Measurements from ENCODE around the gene MRPL45. TPM values are rescaled to one million over a fixed set of nuclear protein-coding genes. Genes with fewer than 3 reads are reported as not detected.

Gene MRPL45
- total and polyA plus RNA-seq, 2 donors (not counting 1 experiment from before 2014, with no cell fraction given): 13.1 to 17.6 TPM

DNA sequence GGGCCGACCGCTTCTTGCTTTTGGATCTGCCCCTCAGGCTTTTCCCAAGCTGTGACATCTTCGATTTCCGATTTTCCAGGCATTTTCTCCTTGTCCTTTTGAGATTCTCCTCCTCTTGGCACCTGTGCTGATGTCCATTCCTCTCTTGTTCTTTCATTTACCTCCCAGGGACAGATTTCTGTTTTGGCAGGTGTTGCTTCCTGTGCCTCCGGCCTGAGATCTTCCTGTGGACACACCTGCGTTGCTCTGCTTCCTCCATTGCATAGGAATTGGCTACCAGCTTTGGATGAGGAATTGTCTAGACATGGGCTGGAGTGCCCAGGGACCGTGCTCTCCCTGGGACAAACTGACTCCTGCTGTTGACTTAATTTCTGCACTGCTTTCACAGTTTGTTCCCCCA, 31.7 kb downstream of the MRPL45 start:
- Histone ChIP-seq H3K4me3 (ENCODE audit: control extremely low read depth in 1 of 5, extremely low read depth in 1 of 5, insufficient read depth in 1 of 5, low read depth in 2 of 5, low read length in 4 of 5) (no peak overlapping the region), H3K27ac (ENCODE audit: low read length in 2 of 2) (no peak overlapping the region), H3K36me3 (replicated peaks in 1 of 2; ENCODE audit: control extremely low read depth in 1 of 2, control insufficient read depth in 1 of 2, extremely low read depth in 1 of 2, insufficient read depth in 2 of 2, low read length in 1 of 2) (no peaks in the 10 kb centered on the region), H3K9me3 (ENCODE audit: control extremely low read depth in 1 of 3, control insufficient read depth in 2 of 3, insufficient read depth in 1 of 3, low read length in 2 of 3) (no peaks in the 10 kb centered on the region), H3K4me1 (ENCODE audit: control insufficient read depth in 2 of 2, insufficient read depth in 2 of 2, low read length in 2 of 2) (peaks cover 5 to 10% of the 10 kb centered on the region in 2 donors), H3K27me3 (replicated peaks in 1 of 4; ENCODE audit: control extremely low read depth in 1 of 4, control insufficient read depth in 3 of 4, insufficient read depth in 4 of 4, low read length in 3 of 4) (peaks cover 0 to 8% (median 3%) of the 10 kb centered on the region in 4 experiments), H3K79me2 (ENCODE audit: control insufficient read depth, insufficient read depth, low read length) (no peaks in the 10 kb centered on the region), H3K4me2 (replicated peaks; ENCODE audit: low read depth, low read length, poor library complexity, severe bottlenecking) (no peak overlapping the region), H2AFZ (ENCODE audit: insufficient read depth, low read depth, low read length, poor library complexity, severe bottlenecking) (no peak overlapping the region), H4K20me1 (ENCODE audit: control insufficient read depth, insufficient read depth, low read length, poor library complexity, severe bottlenecking) (no peaks in the 10 kb centered on the region), H3K9ac (ENCODE audit: low read length) (no peak overlapping the region)
- DNase-seq (no peak), ATAC-seq (ENCODE audit: low read depth) (no peak)
- 74% methylated on average over 7 of the region's 7 CpGs for WGBS (ENCODE audit: insufficient coverage)
- Mint-ChIP-seq H3K27ac (no peak overlapping the region), H3K4me3 (no peak overlapping the region), H3K4me1 (peaks cover 18% of the 10 kb centered on the region), H3K27me3 (peaks cover 20% of the 10 kb centered on the region), H3K9me3 (ENCODE audit: insufficient read depth) (no peaks in the 10 kb centered on the region)
- TF ChIP-seq, protein P1, sequence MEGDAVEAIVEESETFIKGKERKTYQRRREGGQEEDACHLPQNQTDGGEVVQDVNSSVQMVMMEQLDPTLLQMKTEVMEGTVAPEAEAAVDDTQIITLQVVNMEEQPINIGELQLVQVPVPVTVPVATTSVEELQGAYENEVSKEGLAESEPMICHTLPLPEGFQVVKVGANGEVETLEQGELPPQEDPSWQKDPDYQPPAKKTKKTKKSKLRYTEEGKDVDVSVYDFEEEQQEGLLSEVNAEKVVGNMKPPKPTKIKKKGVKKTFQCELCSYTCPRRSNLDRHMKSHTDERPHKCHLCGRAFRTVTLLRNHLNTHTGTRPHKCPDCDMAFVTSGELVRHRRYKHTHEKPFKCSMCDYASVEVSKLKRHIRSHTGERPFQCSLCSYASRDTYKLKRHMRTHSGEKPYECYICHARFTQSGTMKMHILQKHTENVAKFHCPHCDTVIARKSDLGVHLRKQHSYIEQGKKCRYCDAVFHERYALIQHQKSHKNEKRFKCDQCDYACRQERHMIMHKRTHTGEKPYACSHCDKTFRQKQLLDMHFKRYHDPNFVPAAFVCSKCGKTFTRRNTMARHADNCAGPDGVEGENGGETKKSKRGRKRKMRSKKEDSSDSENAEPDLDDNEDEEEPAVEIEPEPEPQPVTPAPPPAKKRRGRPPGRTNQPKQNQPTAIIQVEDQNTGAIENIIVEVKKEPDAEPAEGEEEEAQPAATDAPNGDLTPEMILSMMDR (IDR thresholded peaks at IDR 0.05): no peak
- no peak for TF ChIP-seq EZH2 (IDR thresholded peaks at IDR 0.05; ENCODE audit: borderline replicate concordance, insufficient read depth, low read depth, low read length, poor library complexity, severe bottlenecking)
- POLR2A ChIA-PET: no interaction called here
- intact Hi-C loops (cut with micrococcal nuclease): no loop called here
- CTCF ChIA-PET: interaction anchor here (1.2 kb wide), 2 partner anchors 12 to 20 kb away, joined by 3 to 4 read pairs; no protein-coding TSS in a partner anchor

DNA sequence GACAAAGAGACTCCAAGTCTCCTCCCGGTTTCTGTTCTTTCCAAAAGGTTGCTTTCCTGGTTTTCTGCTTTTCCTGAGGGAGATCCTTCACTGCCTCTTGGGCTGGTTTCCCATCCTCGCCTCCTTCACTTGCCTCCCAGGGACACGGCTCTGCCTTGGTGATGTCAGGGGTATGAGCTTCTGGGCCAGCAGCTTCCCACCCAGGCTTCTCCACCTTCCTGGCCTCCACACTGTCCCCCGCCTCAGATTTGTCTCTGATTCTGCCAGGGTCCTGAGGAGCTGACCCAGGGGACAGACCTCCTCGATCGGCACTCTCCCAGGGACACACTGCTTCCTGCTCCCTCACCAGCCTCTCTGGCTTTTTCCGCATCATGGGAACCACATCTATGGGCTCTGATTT, 32.3 kb downstream of the MRPL45 start:
- H3K27ac Mint-ChIP-seq: no peak overlapping the region
- WGBS (ENCODE audit: insufficient coverage): 92% methylated on average over 5 of the region's 7 CpGs
- H3K4me2 ChIP-seq (replicated peaks; ENCODE audit: low read depth, low read length, poor library complexity, severe bottlenecking): no peak overlapping the region
- H3K4me3 Mint-ChIP-seq: no peak overlapping the region
- no peak for TF ChIP-seq EZH2 (IDR thresholded peaks at IDR 0.05; ENCODE audit: borderline replicate concordance, insufficient read depth, low read depth, low read length, poor library complexity, severe bottlenecking)
- TF ChIP-seq, protein P1 (IDR thresholded peaks at IDR 0.05): no peak
- H3K9ac ChIP-seq (ENCODE audit: low read length): no peak overlapping the region
- H3K9me3 ChIP-seq (ENCODE audit: control extremely low read depth in 1 of 3, control insufficient read depth in 2 of 3, insufficient read depth in 1 of 3, low read length in 2 of 3): no peaks in the 10 kb centered on the region
- ChIA-PET POLR2A (no interaction called here), CTCF (interaction anchor here (1.2 kb wide), 1 partner anchor 20 kb away, joined by 3 read pairs; no protein-coding TSS in a partner anchor)
- H3K4me1 ChIP-seq (ENCODE audit: control insufficient read depth in 2 of 2, insufficient read depth in 2 of 2, low read length in 2 of 2): peaks cover 5 to 10% of the 10 kb centered on the region in 2 donors
- no peaks in the 10 kb centered on the region for H3K79me2 ChIP-seq (ENCODE audit: control insufficient read depth, insufficient read depth, low read length)
- H3K4me1 Mint-ChIP-seq: peaks cover 18% of the 10 kb centered on the region
- ATAC-seq (ENCODE audit: low read depth) (no peak), DNase-seq (no peak)
- no peaks in the 10 kb centered on the region for H3K9me3 Mint-ChIP-seq (ENCODE audit: insufficient read depth)
- no peak overlapping the region for H3K27ac ChIP-seq (ENCODE audit: low read length in 2 of 2)
- peaks cover 0 to 8% (median 3%) of the 10 kb centered on the region in 4 experiments for H3K27me3 ChIP-seq (replicated peaks in 1 of 4; ENCODE audit: control extremely low read depth in 1 of 4, control insufficient read depth in 3 of 4, insufficient read depth in 4 of 4, low read length in 3 of 4)
- H2AFZ ChIP-seq (ENCODE audit: insufficient read depth, low read depth, low read length, poor library complexity, severe bottlenecking): no peak overlapping the region
- H3K36me3 ChIP-seq (replicated peaks in 1 of 2; ENCODE audit: control extremely low read depth in 1 of 2, control insufficient read depth in 1 of 2, extremely low read depth in 1 of 2, insufficient read depth in 2 of 2, low read length in 1 of 2): no peaks in the 10 kb centered on the region
- H3K4me3 ChIP-seq (ENCODE audit: control extremely low read depth in 1 of 5, extremely low read depth in 1 of 5, insufficient read depth in 1 of 5, low read depth in 2 of 5, low read length in 4 of 5): no peak overlapping the region
- peaks cover 22% of the 10 kb centered on the region for H3K27me3 Mint-ChIP-seq
- intact Hi-C loops (cut with micrococcal nuclease): no loop called here
- no peaks in the 10 kb centered on the region for H4K20me1 ChIP-seq (ENCODE audit: control insufficient read depth, insufficient read depth, low read length, poor library complexity, severe bottlenecking)

Data from B cell (primary cell).